A549 (cell line): Measurements from ENCODE around the gene TRERF1. TPM values are rescaled to one million over a fixed set of nuclear protein-coding genes. Genes with fewer than 3 reads are reported as not detected.

Experiments
- ATAC-seq, 2 experiments: fragments of 200-7000 bp in 1 of 2; fragments of >200 bp in 1 of 2; cut with Nextera tagmentation in 1 of 2; cut with Tn5 transposase in 1 of 2; 3 replicates each; pipeline versions ENCODE4 v1.8.0 to v1.9.1; 2018 to 2020; ENCODE audit warnings: mild to moderate bottlenecking in 1 of 2, moderate library complexity in 1 of 2
- CTCF ChIA-PET: fragments of 300-600 bp; sonication (Branson Sonifier 250); formaldehyde crosslinking; extraction: SDS; loops from one replicate; lab custom pipeline; 2021; ENCODE audit warnings: antibody characterized with exemption, inconsistent platforms; lab: Yijun Ruan, JAX
- POLR2A ChIA-PET: fragments of 350-600 bp; formaldehyde crosslinking; extraction: SDS; loops from one replicate; lab custom pipeline; 2021; ENCODE audit warnings: antibody characterized with exemption, inconsistent platforms; lab: Yijun Ruan, JAX
- DNase-seq, 2 experiments: peaks; one replicate each; pipeline versions ENCODE4 v3.0.0 to v3.0.0-alpha.2; 2011 to 2016; ENCODE audit warnings: low read depth in 1 of 2, low spot score in 1 of 2
- FAIRE-seq: peaks from 2 replicates; lab custom pipeline; 2011; peaks lifted over from hg19 to GRCh38; lab: Jason Lieb, UNC
- H3K27ac ChIP-seq, 2 experiments: fragments of >200 bp; sonication (Bioruptor Twin); formaldehyde crosslinking; 3 replicates each; pipeline ENCODE4 v1.5.1; 2016 to 2017
- H3K4me1 ChIP-seq: fragments of >200 bp; sonication (Bioruptor Twin); formaldehyde crosslinking; 3 replicates; pipeline ENCODE4 v1.6.1; 2016
- H3K4me2 ChIP-seq: fragments of >200 bp; sonication (Bioruptor Twin); formaldehyde crosslinking; 3 replicates; pipeline ENCODE4 v1.6.1; 2016
- H3K4me3 ChIP-seq: fragments of >200 bp; sonication (Bioruptor Twin); formaldehyde crosslinking; 3 replicates; pipeline ENCODE4 v1.5.1; 2016
- H3K9me3 ChIP-seq: fragments of >200 bp; sonication (Bioruptor Twin); formaldehyde crosslinking; 3 replicates; pipeline ENCODE4 v1.6.1; 2016
- ATOH8 ChIP-seq: fragments of 250-450 bp; sonication (Bioruptor Pico); IDR thresholded peaks from 2 replicates; pipeline ENCODE4 v1.5.0; 2020; ENCODE audit warnings: low read depth, mild to moderate bottlenecking, moderate library complexity
- CBX8 ChIP-seq: fragments of 200-600 bp; sonication (generic); IDR thresholded peaks from 2 replicates; pipeline ENCODE4 v1.6.1; 2016
- CEBPB ChIP-seq, 2 experiments: fragments of >200 bp in 1 of 2; sonication (Bioruptor Twin) in 1 of 2; formaldehyde crosslinking in 1 of 2; IDR thresholded peaks; 2 replicates each; pipeline ENCODE4 v1.6.1; 2012 to 2016
- CHD2 ChIP-seq: fragments of 150-350 bp; IDR thresholded peaks from 2 replicates; pipeline ENCODE4 v1.6.1; 2014; ENCODE audit warnings: low read length; ENCODE audit not compliant: partially characterized antibody
- CHD4 ChIP-seq: fragments of 200-600 bp; sonication (generic); IDR thresholded peaks from 2 replicates; pipeline ENCODE4 v1.6.1; 2016; ENCODE audit warnings: antibody characterized with exemption, mild to moderate bottlenecking, borderline replicate concordance
- EHF ChIP-seq: fragments of 250-450 bp; sonication (Bioruptor Pico); IDR thresholded peaks from 2 replicates; pipeline ENCODE4 v1.5.0; 2020; ENCODE audit warnings: mild to moderate bottlenecking
- FOSB ChIP-seq: fragments of 250-450 bp; sonication (Bioruptor Pico); IDR thresholded peaks from 2 replicates; pipeline ENCODE4 v1.5.0; 2020; ENCODE audit warnings: mild to moderate bottlenecking, moderate library complexity
- HOXA7 ChIP-seq: fragments of 250-450 bp; sonication (Bioruptor Pico); IDR thresholded peaks from 2 replicates; pipeline ENCODE4 v1.5.0; 2020; ENCODE audit warnings: mild to moderate bottlenecking, moderate library complexity
- HOXB5 ChIP-seq: fragments of 250-450 bp; sonication (Bioruptor Pico); IDR thresholded peaks from 2 replicates; pipeline ENCODE4 v1.5.0; 2020; ENCODE audit warnings: mild to moderate bottlenecking, moderate library complexity
- JUN ChIP-seq, 2 experiments: fragments of >200 bp; sonication (Bioruptor Twin); formaldehyde crosslinking; IDR thresholded peaks; 2 replicates in 1 of 2; 3 replicates in 1 of 2; pipeline ENCODE4 v1.6.1; 2016 to 2017
- JUNB ChIP-seq: fragments of >200 bp; sonication (Bioruptor Twin); formaldehyde crosslinking; IDR thresholded peaks from 2 replicates; pipeline ENCODE4 v1.6.1; 2016
- KDM5A ChIP-seq: fragments of 200-600 bp; sonication (generic); IDR thresholded peaks from 2 replicates; pipeline ENCODE4 v1.6.1; 2016; ENCODE audit warnings: antibody characterized with exemption, mild to moderate bottlenecking
- MAFK ChIP-seq: fragments of 450-650 bp; IDR thresholded peaks from 2 replicates; pipeline ENCODE4 v1.6.1; 2014; ENCODE audit not compliant: partially characterized antibody
- MAX ChIP-seq: IDR thresholded peaks from 2 replicates; pipeline ENCODE4 v1.6.1; 2012
- MAZ ChIP-seq: fragments of 150-350 bp; IDR thresholded peaks from 2 replicates; pipeline ENCODE4 v1.6.1; 2014; ENCODE audit warnings: antibody characterized with exemption, low read depth, low read length, borderline replicate concordance
- POLR2AphosphoS2 ChIP-seq: conservative IDR thresholded peaks from 2 replicates; pipeline ENCODE4 v1.6.1; 2012; ENCODE audit warnings: low read length, improper control_type of control experiment, inconsistent platforms
- RARB ChIP-seq: fragments of 250-450 bp; sonication (Bioruptor Pico); IDR thresholded peaks from 2 replicates; pipeline ENCODE4 v1.8.0; 2021; ENCODE audit warnings: mild to moderate bottlenecking, moderate library complexity
- RNF2 ChIP-seq: fragments of 200-600 bp; sonication (generic); IDR thresholded peaks from 2 replicates; pipeline ENCODE4 v1.6.1; 2016; ENCODE audit warnings: low read depth, mild to moderate bottlenecking, antibody characterized with exemption, moderate library complexity, borderline replicate concordance
- SREBF2 ChIP-seq: fragments of 450-650 bp; IDR thresholded peaks from 2 replicates; pipeline ENCODE4 v1.6.1; 2014; ENCODE audit warnings: mild to moderate bottlenecking, moderate library complexity
- ZNF302 ChIP-seq: fragments of 250-450 bp; sonication (Bioruptor Pico); IDR thresholded peaks from 2 replicates; pipeline ENCODE4 v1.9.0; 2021; ENCODE audit warnings: inconsistent platforms, mild to moderate bottlenecking, moderate library complexity
- ZSCAN20 ChIP-seq: fragments of 250-450 bp; sonication (Bioruptor Pico); IDR thresholded peaks from 2 replicates; pipeline ENCODE4 v1.8.0; 2022; ENCODE audit warnings: mild to moderate bottlenecking, moderate library complexity
- WGBS: methylation state at CpG from one replicate; pipeline ENCODE4 v1.1.6; 2017; ENCODE audit errors: missing lambda C conversion rate; 5-methylcytosine and 5-hydroxymethylcytosine counted together
- polyA plus RNA-seq, 4 experiments: library from polyadenylated mRNA; depleted of rRNA in 3 of 4; stranded (reverse); fragments of >200 nt; fragmentation: RNase III in 1 of 4; extraction: RNeasy Plus Mini Kit Qiagen cat#74134 plus additional on column Dnase treatment in 1 of 4; gene quantifications; 2 replicates in 3 of 4; 3 replicates in 1 of 4; pipeline ENCODE4 v1.2.3, GENCODE V29; 2011 to 2017
- TF ChIP-seq, protein P1 (sequence below): fragments of >200 bp; sonication (Bioruptor Twin); formaldehyde crosslinking; IDR thresholded peaks from 3 replicates; pipeline ENCODE4 v1.5.1; 2016
- TF ChIP-seq, protein P2 (sequence below): fragments of >200 bp; sonication (Bioruptor Twin); formaldehyde crosslinking; IDR thresholded peaks from 2 replicates; pipeline ENCODE4 v1.6.1; 2016
- TF ChIP-seq, protein P3 (sequence below): fragments of >200 bp; sonication (Bioruptor Twin); formaldehyde crosslinking; IDR thresholded peaks from 3 replicates; pipeline ENCODE4 v1.6.1; 2016

TRERF1 gene
- polyA plus RNA-seq, 2 of the 4 experiments (the other 2 are of a cell fraction), result 2.4 to 3.5 TPM

DNA sequence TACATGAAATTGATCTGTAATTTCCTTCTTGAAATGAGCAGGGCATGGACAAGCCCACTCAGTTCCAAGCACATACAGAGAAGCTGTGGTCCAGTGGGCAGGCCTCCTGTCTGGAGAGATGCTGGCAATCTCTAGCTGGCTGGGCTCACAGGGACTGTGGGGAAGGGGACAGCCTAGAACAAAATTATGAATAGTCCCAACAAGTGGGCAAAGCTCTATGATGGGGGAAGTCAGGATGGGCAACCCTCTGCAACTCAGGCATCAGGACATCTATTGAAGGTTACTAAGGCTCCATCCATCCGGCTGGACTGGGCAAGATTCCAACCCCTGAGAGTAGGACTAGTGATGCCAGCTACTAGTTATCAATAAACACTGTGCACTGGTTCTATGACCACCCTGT is 40.9 kb downstream of the TRERF1 start:
- Histone ChIP-seq H3K27ac (no peak overlapping the region), H3K4me2 (no peak overlapping the region), H3K9me3 (no peaks in the 10 kb centered on the region), H3K4me1 (peaks cover 7% of the 10 kb centered on the region; the same call in 1 of the 3 replicates), H3K4me3 (no peak overlapping the region)
- no peak for FAIRE-seq
- 89% methylated on average over 1 of the region's 1 CpG for WGBS
- DNase-seq, result no peak
- ATAC-seq, result no peak
- TF ChIP-seq CBX8 (no peak), CEBPB (IDR thresholded peaks at IDR 0.05) (no peak), MAFK (no peak), HOXA7 (CRISPR knock-in tag) (no peak), POLR2AphosphoS2 (no peak), SREBF2 (no peak)
- TF ChIP-seq, protein P1, sequence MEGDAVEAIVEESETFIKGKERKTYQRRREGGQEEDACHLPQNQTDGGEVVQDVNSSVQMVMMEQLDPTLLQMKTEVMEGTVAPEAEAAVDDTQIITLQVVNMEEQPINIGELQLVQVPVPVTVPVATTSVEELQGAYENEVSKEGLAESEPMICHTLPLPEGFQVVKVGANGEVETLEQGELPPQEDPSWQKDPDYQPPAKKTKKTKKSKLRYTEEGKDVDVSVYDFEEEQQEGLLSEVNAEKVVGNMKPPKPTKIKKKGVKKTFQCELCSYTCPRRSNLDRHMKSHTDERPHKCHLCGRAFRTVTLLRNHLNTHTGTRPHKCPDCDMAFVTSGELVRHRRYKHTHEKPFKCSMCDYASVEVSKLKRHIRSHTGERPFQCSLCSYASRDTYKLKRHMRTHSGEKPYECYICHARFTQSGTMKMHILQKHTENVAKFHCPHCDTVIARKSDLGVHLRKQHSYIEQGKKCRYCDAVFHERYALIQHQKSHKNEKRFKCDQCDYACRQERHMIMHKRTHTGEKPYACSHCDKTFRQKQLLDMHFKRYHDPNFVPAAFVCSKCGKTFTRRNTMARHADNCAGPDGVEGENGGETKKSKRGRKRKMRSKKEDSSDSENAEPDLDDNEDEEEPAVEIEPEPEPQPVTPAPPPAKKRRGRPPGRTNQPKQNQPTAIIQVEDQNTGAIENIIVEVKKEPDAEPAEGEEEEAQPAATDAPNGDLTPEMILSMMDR, result no peak
- ChIA-PET CTCF (interaction anchor here (1.4 to 1.6 kb wide), 2 partner anchors 17 to 24 kb away, joined by 4 to 5 read pairs; no protein-coding TSS in a partner anchor), POLR2A (no interaction called here)

- Histone ChIP-seq H3K4me3 (no peak overlapping the region), H3K9me3 (no peaks in the 10 kb centered on the region), H3K4me2 (no peak overlapping the region), H3K27ac (no peak overlapping the region), H3K4me1 (peaks cover 16% of the 10 kb centered on the region)
- FAIRE-seq (no peak), DNase-seq (no peak), ATAC-seq (no peak)
- TF ChIP-seq RNF2, result no peak
- TF ChIP-seq, protein P2, sequence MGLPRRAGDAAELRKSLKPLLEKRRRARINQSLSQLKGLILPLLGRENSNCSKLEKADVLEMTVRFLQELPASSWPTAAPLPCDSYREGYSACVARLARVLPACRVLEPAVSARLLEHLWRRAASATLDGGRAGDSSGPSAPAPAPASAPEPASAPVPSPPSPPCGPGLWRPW, result no peak
- no peak for TF ChIP-seq MAZ
- no peak for TF ChIP-seq CHD2
- TF ChIP-seq RARB (CRISPR knock-in tag), result no peak
- TF ChIP-seq FOSB (CRISPR knock-in tag), result no peak
- no peak for TF ChIP-seq ZSCAN20
- no peak for TF ChIP-seq MAX
- no peak for TF ChIP-seq CEBPB (IDR thresholded peaks at IDR 0.05)
- TF ChIP-seq EHF (CRISPR knock-in tag), result no peak
- TF ChIP-seq ZNF302, result no peak
- no peak for TF ChIP-seq ATOH8 (CRISPR knock-in tag)
- TF ChIP-seq JUNB, result no peak
- TF ChIP-seq MAFK, result no peak
- TF ChIP-seq HOXB5 (CRISPR knock-in tag), result no peak
- TF ChIP-seq, protein P3, sequence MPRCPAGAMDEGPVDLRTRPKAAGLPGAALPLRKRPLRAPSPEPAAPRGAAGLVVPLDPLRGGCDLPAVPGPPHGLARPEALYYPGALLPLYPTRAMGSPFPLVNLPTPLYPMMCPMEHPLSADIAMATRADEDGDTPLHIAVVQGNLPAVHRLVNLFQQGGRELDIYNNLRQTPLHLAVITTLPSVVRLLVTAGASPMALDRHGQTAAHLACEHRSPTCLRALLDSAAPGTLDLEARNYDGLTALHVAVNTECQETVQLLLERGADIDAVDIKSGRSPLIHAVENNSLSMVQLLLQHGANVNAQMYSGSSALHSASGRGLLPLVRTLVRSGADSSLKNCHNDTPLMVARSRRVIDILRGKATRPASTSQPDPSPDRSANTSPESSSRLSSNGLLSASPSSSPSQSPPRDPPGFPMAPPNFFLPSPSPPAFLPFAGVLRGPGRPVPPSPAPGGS, result no peak
- no peak for TF ChIP-seq KDM5A
- TF ChIP-seq JUN (IDR thresholded peaks at IDR 0.05), result no peak
- no peak for TF ChIP-seq CHD4
- ChIA-PET POLR2A (no interaction called here), CTCF (interaction anchor here (0.6 kb wide), 1 partner anchor 98 kb away, joined by 3 read pairs; no protein-coding TSS in a partner anchor)
- 97% methylated on average over 2 of the region's 2 CpGs for WGBS
Observed at GRCh38 chr6:42409581-42409980, 42.1 kb downstream of the TRERF1 start.
